Measurements from ENCODE around the gene EXOG. TPM values are rescaled to one million over a fixed set of nuclear protein-coding genes. Genes with fewer than 3 reads are reported as not detected.

Gene EXOG
- 12.1 TPM for polyA plus RNA-seq (2013, experiment 1 of 2; ENCODE audit: insufficient read length)
- 11.0 TPM for polyA plus RNA-seq (2013, experiment 2 of 2; ENCODE audit: insufficient read length)

- DNase-seq, result peak; percentile 92
Measured at GRCh38 chr3:38496131-38496910, at the start of gene EXOG. EXOG (plus strand) TSS chr3:38496340; CDS start chr3:38496368, 28 bp downstream.

DNA sequence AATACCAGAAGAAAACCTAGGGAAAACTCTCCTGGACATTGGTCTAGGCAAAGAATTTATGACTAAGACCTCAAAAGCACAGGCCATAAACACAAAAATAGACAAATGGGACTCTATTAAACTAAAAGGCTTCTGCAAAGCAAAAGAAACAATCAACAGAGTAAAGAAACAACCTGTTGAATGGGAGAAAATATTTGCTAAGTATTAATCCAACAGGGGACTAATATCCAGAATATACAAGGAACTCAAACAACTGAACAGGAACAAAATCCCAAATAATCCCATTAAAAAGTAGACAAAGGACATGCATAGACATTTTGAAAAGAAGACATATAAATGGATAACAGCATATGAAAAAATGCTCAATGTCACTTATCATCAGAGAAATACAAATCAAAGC is 49.3 kb upstream of the EXOG start:
- no peak for DNase-seq

DNA sequence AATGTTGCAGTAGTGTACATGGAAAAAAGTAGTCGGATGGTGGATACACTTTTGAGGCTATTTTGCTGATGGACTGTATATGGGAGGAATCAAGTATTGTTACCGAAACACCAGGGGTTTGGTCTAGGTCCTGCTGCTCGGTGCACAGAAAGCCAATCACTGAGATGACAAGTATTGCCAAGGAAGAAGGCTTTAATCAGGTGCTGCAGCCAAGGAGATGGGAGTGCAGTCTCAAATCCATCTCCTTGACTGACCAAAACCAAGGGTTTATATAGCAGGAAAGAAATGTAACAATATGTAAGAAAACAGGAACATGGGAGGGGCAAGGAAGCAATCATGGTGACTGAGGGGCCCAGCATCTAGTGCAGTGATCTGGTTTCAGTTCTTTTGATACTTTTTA is 45.3 kb upstream of the EXOG start:
- DNase-seq, result no peak

- peak; percentile 80 for DNase-seq
Measured at GRCh38 chr3:38453075-38453912, 42.8 kb upstream of the EXOG start, which contains the start of gene ACVR2B. ACVR2B (plus strand) TSS chr3:38453890; CDS start chr3:38454323, 433 bp downstream.

- no peak for DNase-seq
Measured at GRCh38 chr3:38453913-38454177, 42.3 kb upstream of the EXOG start.

DNA sequence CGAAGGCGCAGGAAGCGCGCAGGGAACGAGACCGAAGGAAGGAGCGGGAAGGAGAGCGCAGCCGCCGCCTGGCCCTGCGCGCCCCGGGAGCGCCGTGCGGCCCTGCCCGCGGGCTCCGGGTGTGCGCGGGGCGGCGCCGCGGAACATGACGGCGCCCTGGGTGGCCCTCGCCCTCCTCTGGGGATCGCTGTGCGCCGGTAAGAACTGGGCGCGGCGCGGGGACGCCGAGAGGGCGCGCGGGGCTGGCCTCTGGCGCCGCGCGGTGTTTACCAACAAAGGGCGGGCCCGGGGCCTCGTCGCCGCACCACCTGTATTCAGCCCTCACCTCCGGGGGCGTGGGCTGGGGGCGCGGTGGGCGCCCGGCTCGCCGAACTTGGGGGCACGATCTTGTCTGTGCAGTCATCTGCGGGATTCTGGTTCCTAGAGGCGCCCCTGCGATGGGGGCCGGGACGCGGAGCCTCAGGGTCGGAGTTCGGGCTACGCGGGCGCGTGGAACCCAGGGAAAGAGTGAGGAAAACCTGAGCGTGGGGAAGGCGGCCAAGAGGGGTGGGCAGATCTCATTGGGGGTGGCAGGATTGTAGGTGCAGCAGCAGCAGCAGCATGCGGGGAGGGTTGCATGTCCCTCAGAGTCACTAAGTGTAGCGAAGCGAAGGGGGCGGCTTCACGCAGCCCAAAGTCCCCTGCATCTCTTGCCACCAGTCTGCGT is 41.8 kb upstream of the EXOG start:
- peak; percentile 24 for DNase-seq

GRCh38 chr3:38454884-38455638 is 41.1 kb upstream of the EXOG start:
- DNase-seq, result peak; percentile 23

GRCh38 chr3:38455639-38456430 is 40.3 kb upstream of the EXOG start:
- DNase-seq, result peak; percentile 9

DNA sequence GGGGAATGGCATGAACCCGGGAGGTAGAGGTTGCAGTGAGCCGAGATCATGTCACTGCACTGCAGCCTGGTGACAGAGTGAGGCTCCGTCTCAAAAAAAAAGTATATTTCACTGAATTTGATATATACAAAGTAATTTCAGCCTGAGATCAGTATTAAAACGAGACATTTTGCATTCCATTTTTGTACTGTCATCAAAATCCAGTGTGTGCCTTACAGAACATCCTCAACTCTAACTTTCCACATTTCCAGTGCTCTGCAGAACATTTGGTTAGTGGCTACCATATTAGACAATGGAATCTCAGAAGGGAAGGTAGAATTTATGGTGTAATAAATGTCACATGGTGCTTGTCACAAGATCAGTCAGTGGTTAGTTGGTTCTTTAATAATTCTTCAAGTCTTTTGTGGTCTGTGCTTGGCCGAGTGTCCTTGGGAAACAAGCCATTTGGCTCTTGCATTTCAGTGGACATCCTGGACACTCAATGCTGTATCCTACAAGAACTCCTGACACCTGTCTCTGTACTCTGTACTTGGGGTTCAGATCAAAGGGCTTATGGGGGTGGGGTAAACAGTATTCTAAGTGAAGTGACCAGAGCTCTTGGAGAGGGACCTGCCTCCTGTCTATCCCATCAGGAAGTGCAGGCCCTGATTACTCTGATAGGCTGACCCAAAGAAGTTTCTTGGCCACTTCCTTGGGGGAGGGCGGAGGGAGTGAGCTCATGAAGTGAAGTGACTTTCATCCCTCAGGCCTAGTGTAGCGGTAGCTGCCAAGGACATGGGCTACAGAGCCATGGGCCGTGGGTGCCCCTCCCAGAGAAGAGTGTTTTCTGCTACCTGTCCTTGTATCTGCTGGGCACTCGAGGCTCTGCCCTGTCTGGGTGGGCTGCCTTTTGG is 38.8 kb upstream of the EXOG start:
- DNase-seq, result no peak

GRCh38 chr3:38458796-38459498 is 37.2 kb upstream of the EXOG start:
- no peak for DNase-seq

DNA sequence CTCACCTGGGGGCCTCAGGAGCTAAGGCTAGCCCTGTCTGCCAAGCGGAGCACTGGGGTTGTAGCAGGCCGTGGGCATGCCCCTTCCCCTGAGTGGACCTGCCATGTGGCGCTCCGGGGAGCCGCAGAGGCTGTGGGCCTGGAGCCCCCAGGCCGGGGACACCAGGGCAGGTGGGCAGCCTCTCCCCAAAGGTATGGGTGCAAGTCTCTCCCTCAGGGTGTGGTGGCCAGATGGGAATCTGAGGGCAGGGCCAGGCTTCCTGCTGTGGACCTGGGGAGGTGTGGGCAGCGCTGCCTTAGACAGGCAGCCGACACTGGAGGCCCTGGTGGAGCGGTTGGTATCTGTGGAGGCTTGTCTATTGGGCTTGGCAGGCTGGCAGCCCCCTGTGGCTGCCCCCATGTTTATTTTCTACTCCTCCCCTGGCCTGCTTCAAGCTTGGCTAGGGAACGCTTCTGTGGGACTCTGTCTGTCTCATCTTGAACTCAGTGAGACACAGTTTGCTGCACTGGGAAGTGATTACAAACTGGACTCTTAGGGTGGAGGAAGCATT is 36.6 kb upstream of the EXOG start:
- no peak for DNase-seq

DNA sequence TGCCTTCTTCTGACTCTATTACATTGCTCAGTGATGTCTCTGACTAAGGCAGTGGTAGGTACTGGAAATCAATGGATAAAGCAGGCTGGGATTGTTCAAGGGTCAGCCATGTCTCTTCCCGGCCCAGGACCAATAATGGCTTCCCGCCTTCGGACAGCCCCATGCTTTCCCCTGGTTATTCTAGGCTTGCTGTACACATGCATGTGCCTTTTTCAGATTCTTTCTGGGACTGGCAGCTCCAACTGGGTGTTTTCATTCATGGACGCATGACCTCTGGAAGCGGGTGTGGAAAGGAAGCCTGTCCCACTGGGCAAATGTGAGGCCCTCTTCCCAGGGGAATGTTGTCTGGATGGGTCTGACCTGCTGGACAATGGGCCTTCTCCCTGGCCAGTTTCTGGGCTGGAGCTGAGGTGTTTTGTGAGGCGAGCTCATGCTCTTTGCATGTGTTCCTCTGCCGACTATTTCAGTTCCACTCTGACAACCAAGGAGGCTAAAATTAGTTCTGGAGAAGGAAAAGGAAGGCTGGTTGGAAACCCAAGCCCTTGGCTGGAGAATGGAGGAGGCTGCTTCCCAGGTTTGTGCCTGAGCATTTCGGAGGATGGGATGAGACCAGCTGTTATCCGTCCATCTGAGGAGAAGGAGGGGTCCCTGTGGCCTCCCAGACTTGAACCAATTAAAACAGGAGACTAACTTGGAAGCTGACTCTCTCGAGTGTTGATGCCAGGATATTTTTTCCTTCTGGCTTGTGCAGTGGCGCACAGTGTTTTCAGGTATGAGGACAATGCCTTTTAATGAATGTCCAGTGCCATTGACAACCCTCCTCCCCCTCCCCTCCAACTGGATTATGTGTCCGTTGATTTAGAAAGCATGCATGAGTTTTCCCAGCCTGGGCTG is 35.5 kb upstream of the EXOG start:
- DNase-seq, result no peak

DNA sequence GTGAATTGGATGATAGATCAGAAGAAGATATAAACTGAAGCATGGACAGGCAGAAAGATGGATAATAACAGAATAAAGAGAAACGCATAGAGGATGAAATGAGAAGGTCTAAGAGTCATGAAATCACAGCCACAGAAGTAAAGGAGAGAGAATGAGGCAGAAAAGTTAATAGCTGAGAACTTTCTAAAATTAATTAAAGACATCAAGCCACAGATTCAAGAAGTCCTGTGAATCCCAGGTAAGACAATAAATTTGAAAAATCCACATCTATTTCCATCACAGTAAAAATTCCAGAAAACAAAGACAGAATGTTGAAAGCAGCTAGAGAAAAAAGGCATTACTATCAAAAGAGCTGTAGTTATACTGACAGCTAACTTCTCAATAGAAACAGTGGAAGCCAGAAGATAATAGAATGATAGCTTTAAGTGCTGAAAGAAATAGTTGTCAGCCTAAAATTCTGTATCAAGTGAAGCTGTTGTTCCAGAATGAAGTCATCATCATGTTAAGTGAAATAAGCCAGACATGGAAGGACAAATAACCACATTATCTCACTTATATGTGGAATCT is 30.5 kb upstream of the EXOG start:
- no peak for DNase-seq

DNA sequence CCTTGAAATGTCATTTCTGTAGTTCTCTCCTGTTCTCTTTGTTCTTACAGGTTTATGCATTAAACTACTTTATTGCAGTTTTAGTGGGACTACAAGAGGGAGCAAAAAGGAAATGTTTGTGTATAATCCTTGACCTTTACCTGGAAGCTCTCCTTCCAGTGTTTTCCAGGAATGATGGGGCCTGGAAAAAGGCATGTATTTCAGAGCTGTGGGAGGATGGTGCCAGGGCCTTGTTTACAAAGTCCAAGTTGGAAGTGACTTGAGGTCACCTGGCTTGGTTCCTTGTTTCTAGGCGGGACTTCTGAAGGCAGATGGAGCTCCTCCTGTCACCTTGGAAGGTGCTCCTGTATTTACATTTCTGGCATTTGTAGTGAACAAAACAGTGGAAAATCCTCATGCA is 27.4 kb upstream of the EXOG start:
- DNase-seq, result no peak

- DNase-seq, result no peak
Measured at GRCh38 chr3:38469852-38470251, 26.3 kb upstream of the EXOG start.

DNA sequence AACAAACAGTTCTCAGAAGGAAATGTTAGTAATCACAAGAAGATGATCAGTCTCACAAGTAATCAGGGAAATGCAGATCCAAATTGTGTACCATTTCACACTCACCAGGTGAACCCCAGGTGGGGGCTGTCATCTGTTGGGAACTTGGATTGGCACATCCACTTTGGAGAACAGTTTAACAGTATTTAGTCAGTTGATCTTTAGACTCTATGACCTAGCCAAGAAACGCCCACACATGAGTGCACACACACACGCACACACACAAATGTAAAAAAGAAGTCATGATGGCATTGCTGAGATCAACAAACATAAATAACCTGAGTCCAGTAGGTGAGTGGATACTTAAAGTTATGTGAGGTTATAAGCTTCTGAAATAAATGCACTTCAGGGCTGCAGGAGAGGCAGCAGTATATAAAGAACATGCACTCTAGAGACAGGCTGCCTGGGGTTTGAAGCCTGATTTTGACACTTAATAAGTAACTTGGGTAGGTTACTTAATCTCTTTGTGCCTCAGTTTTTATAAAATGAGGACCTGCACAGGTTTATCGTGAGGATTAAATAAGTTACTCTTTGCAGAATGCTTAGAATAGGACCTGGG is 24.8 kb upstream of the EXOG start:
- no peak for DNase-seq

- no peak for DNase-seq
Measured at GRCh38 chr3:38472342-38472741, 23.8 kb upstream of the EXOG start.

DNA sequence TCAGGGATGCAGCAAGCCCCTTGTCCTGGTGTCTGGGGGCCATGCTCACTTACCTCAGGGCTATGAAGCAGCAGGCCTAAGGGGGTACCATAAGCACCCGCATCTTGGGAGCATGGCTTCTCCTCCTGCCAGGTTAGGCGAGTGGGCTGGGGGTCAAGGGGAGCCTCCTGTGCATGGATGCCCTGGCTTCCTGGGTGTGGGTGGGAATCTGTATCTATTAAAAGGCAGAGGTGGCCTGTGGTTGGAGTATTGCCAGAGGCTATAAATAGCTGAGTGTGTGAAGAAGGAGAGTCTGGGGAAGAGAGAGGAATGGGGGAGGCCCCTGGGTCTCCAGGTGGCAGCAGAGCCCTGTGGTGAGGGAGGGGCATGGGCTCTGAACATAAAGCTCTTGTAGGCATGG is 22.9 kb upstream of the EXOG start:
- no peak for DNase-seq
